ENCODE measurements around the gene RPL15.

The RPL15 gene

GRCh38 chr3:23937296-23937695, 20.4 kb downstream of the RPL15 start:
- DNase-seq: no peak

DNA sequence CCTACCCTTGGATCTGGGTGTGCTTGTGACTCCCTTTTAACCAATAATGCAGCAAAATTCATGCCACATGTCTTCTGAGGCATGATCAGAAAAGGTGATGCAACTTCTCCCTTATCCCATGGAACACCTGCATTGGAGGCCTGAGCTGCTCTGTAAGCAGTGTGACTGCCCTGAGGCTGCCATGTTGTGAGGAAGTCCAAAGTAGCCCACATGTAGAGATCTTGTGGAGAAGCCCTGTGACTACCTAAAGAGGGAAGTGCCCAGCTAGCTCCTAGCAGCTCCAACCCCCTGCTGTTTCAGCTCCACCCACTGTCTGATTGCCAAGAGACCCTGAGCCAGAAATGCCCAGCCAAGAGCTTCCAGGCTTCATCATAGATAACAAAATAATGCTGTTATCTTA, 21.8 kb downstream of the RPL15 start:
- DNase-seq: no peak

GRCh38 chr3:23940775-23941174, 23.8 kb downstream of the RPL15 start:
- DNase-seq: no peak

- no peak for DNase-seq
Observed at GRCh38 chr3:23941440-23941839, 24.5 kb downstream of the RPL15 start.

DNA sequence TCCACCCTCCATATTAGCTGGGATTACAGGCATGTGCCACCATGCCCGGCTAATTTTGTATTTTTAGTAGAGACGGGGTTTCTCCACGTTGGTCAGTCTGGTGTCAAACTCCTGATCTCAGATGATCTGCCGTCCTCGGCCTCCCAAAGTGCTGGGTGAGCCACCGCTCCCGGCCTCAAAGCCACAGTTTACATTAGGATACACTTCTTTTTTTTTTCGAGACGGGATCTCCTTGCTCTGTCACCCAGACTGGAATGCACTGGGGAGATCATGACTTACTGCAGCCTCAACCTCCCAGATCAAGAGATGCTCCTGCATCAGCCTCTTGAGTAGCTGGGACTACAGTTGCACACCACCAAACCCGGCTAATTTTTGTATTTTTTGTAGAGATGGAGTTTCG, 25.6 kb downstream of the RPL15 start:
- no peak for DNase-seq

- DNase-seq: no peak
Observed at GRCh38 chr3:23944007-23944783, 27.3 kb downstream of the RPL15 start.

DNA sequence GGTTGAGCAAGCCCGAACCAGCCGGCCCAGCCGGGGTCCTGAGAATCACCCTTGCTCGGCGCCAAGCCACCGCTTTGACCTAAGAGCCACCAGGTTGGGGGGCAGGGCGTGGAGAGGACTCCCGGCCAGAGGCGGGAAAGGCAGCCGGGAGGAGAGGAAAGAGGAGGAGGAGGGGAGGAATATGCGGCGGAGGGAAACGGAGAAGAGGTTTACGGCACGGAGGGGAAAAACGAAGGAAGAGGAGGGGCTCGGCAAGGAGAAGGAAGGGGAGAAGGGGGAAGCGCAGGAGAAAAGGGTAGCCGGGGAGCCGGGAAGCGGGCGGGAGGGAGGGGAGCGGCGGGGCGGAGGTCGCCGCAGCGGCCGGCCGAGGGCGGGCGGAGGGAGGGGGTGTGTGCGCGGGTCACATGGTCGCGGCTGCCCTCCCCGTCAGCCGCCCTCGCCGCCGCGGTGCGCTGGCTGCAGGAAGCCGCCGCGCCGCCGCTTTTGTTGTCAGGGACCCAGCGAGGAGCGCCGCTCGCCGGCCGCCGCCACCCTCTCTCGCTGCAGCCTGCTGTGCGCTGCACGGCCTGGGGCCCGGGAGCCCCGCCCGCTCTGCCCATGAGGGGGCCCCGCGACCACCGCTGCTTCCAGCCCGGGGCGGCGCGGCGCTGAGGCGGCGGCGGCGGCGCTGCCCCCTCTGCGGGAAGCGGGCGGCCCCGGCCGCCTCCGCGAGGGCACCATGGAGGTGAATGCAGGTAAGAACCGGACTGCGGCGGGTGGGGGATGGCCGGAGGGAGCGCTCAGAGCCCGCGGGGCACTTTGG, 28.1 kb downstream of the RPL15 start, which contains the start of gene NR1D2:
NR1D2 (plus strand) TSS at position 426 of the 802 bp plus-strand sequence; CDS start at position 719, 293 bp downstream.
- peak; percentile 78 to 82 for DNase-seq

DNA sequence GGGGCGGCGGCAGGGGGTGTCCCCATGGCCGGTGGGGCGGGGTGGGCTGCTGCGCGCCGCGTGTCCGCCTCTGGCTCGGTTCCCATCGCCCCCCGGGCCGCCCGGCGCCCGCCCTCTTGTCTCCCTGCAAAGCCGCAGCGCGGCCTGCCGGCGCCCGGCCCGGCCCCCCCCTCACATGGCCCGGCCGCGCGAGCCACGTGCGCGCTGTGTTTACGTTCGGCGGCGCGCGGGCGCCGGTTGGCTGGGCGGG, 28.7 kb downstream of the RPL15 start:
- DNase-seq: no peak

GRCh38 chr3:23945913-23946687, 29.2 kb downstream of the RPL15 start:
- DNase-seq: peak; percentile 97 to 98

- DNase-seq: no peak
Observed at GRCh38 chr3:23948761-23949160, 31.8 kb downstream of the RPL15 start.

GRCh38 chr3:23949784-23950183, 32.9 kb downstream of the RPL15 start:
- DNase-seq: no peak

GRCh38 chr3:23950293-23950692, 33.4 kb downstream of the RPL15 start:
- DNase-seq: no peak

GRCh38 chr3:23952646-23953045, 35.7 kb downstream of the RPL15 start:
- DNase-seq: no peak

DNA sequence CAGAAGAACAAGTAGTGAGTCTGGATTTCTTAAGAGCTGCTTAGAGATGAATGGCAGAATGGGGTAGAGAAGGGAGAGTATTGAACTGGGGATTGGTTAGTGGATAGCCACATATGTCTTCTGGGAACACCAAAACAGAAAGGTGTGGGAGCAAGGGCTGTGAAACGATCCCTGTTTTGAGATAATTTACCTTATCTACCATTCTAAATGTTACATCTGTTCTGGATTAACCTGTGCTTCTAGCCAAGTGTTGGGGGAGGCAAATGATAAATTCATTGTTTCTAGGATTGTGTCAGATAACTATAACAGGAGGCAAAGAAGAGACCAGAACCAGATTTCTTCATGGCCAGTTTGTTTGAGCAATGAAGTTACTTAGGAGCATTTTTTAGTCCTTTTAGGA, 36.6 kb downstream of the RPL15 start:
- no peak for DNase-seq

DNA sequence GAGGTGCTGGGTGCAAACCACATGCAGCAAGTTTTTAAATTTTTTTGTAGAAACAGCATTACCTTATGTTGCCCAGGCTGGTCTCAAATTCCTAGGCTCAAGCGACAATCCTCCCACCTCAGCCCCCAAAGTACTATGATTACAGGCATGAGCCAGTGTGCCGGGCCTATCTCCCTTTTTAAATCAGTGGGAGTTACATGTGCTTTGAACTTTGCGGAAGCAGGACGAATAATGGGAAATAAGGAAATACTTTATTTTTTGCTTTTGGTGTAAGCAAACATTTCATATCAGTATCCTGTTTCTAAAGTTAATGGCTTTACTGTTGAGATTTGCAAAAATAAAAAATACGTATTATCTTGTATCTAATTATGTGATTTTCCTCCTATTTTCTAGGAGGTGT, 37.2 kb downstream of the RPL15 start:
- DNase-seq: no peak

DNA sequence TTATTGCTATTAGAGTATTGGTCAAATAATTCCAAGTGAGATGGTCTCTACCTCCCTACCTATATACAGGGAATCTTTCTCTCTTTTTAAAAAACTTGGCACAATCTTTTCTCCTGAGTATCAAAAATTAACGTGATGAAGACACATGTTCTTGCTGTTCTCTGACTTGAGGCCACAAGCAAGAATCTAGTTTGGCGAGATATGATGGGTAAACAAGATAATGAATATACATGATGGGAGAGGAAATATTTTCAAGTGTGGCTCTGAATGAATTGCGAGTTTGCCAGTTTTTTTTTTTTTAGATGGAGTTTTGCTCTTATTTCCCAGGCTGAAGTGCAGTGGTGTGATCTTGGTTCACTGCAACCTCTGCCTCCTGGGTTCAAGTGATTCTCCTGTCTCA, 39.8 kb downstream of the RPL15 start:
- no peak for DNase-seq

DNA sequence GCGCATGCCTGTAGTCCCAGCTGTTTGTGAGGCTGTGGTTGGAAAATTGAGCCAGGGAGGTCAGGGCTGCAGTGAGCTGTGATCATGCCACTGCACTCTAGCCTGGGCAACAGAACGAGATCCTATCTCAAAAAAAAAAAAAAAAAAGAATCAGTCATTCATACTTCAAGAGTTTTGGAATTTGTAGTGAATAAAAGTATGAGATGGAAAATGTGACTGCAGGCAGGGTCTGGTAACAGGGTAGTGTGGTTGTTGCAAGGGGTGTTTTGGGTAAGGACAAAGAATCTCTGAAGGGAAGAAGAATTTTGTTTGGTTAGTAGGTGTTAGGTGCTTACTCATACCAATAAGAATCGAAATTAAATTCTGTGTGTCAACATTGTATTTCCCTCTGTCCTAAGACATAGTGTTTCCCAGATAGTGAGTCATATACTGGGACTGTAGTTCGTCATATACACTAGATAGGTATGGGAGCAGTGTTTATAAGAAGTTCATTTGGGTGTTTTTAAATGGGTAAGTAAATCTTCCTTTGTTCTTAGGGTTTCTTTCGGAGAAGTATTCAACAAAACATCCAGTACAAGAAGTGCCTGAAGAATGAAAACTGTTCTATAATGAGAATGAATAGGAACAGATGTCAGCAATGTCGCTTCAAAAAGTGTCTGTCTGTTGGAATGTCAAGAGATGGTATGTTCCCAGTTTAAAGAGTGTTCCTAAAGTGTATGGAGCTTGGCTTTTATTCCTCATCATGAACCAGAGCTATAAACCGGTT, 42.4 kb downstream of the RPL15 start:
- no peak for DNase-seq

DNA sequence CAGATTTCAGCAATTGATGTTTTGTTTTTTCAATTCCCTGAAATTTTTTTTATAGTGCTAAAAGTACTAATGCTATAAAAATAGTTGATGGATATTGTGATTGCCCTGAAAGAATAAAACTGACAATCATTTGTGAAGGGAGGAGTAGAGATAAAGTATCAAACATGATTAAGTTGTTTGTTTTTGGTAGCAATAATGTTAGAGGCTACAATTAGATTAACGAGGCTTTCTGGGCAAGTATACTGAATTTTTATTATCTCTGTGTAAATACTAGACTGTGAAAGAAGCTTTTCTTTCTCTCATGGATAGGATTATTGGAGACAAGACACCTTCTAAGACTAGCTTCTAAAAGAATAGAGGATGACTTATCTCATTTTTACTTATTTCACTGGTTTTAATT, 43.7 kb downstream of the RPL15 start:
- DNase-seq: no peak

DNA sequence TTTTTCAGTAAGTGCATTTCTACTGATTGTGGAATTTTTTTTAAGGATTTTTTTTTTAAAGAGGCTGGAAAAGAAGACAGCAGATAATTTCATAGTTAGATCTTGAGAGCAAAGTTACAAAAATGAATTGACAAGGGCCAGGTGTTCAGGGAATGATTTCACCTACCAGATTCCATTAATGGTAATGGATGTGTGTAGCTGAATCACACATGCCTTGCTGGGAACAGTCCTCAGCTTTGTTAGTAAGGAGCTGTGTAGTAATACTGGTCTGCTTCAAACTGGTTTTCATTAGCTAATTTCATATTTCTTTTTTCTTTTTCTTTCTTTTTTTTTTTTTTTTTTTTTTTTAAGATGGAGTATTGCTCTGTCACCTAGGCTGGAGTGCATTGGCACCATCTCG, 44.1 kb downstream of the RPL15 start:
- no peak for DNase-seq

DNA sequence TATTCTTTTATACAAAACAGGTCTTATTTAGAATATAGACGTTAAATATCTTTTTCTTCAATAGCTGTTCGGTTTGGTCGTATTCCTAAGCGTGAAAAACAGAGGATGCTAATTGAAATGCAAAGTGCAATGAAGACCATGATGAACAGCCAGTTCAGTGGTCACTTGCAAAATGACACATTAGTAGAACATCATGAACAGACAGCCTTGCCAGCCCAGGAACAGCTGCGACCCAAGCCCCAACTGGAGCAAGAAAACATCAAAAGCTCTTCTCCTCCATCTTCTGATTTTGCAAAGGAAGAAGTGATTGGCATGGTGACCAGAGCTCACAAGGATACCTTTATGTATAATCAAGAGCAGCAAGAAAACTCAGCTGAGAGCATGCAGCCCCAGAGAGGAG, 45.0 kb downstream of the RPL15 start:
- DNase-seq: no peak

GRCh38 chr3:23964537-23965235, 47.8 kb downstream of the RPL15 start:
- no peak for DNase-seq

DNA sequence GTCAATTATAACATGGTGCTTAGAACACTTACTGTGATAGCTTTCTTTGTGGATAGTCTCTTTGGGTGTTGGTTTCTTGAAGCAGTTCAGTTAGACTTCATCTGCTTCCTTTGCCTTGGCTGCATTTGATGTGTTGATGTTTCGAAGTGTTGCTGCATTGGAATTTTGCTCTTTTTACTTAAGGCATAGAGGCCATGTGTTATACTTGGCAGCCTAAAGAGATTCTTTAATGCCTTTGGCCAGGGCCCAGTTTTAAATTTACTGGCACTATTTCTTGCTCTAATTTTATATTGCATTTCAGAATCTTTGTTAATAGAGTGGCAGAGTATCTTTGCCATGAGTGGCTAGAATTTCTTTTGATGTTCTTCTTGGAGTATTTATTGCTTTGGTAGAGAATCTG, 49.4 kb downstream of the RPL15 start:
- no peak for DNase-seq

All from stimulated activated CD4-positive, alpha-beta T cell treated with anti-CD3 and anti-CD28 coated beads, Interleukin-2, amount 100 ng/mL, for 24 hours (primary cell).